SK-N-SH (cell line): Measurements from ENCODE around the gene NFIA. TPM values are rescaled to one million over a fixed set of nuclear protein-coding genes. Genes with fewer than 3 reads are reported as not detected.

ENCODE experiments used
- CTCF ChIA-PET: fragments of 300-600, 350-600 bp; formaldehyde crosslinking; extraction: SDS; loops from one replicate; lab custom pipeline; 2021; lab: Yijun Ruan, JAX
- POLR2A ChIA-PET: fragments of 350-600 bp; sonication (Branson Sonifier 250); formaldehyde crosslinking; extraction: SDS; loops from one replicate; lab custom pipeline; 2020; ENCODE audit warnings: antibody characterized with exemption, inconsistent platforms; lab: Yijun Ruan, JAX
- DNase-seq: peaks from one replicate; pipeline ENCODE4 v3.0.0; 2012
- H2AFZ ChIP-seq: fragments of 200-600 bp; sonication (generic); 2 replicates; pipeline ENCODE4 v1.8.1; 2016; ENCODE audit warnings: antibody characterized with exemption, mild to moderate bottlenecking, low read depth
- H3F3A ChIP-seq: fragments of 200-600 bp; sonication (generic); replicated peaks from 2 replicates; pipeline ENCODE3; 2016; ENCODE audit warnings: antibody characterized with exemption, mild to moderate bottlenecking; ENCODE audit not compliant: insufficient read depth
- H3K27ac ChIP-seq, 2 experiments: fragments of 200-500 bp in 1 of 2; fragments of 200-600 bp in 1 of 2; sonication (Bioruptor generic) in 1 of 2; sonication (generic), shearing (Covaris generic) in 1 of 2; 2 replicates each; pipeline versions ENCODE4 v1.5.1 to v1.6.1; 2014 to 2016; ENCODE audit warnings: low read depth in 2 of 2, inconsistent platforms in 1 of 2, low read length in 1 of 2, mild to moderate bottlenecking in 1 of 2, mixed read lengths in 1 of 2
- H3K27me3 ChIP-seq: fragments of 200-600 bp; sonication (generic), shearing (Covaris generic); 2 replicates; pipeline ENCODE4 v1.6.1; 2016; ENCODE audit warnings: mixed run types; ENCODE audit not compliant: insufficient read depth
- H3K36me3 ChIP-seq, 2 experiments: fragments of 200-500 bp in 1 of 2; fragments of 200-600 bp in 1 of 2; sonication (Bioruptor generic) in 1 of 2; sonication (generic) in 1 of 2; replicated peaks in 1 of 2; 2 replicates each; pipeline versions ENCODE3 to v1.5.1; 2014 to 2016; ENCODE audit warnings: low read length in 1 of 2, mild to moderate bottlenecking in 1 of 2; ENCODE audit not compliant: insufficient read depth in 2 of 2, control insufficient read depth in 1 of 2
- H3K4me1 ChIP-seq, 2 experiments: fragments of 200-500 bp in 1 of 2; fragments of 200-600 bp in 1 of 2; sonication (Bioruptor generic) in 1 of 2; sonication (generic), shearing (Covaris generic) in 1 of 2; 2 replicates each; pipeline versions ENCODE4 v1.5.1 to v1.6.1; 2014 to 2016; ENCODE audit warnings: low read depth in 1 of 2, low read length in 1 of 2, mixed run types in 1 of 2; ENCODE audit not compliant: insufficient read depth in 2 of 2, control insufficient read depth in 1 of 2
- H3K4me2 ChIP-seq: fragments of 200-600 bp; sonication (generic), shearing (Covaris generic); 2 replicates; pipeline ENCODE4 v1.6.1; 2017; ENCODE audit warnings: mixed run types
- H3K4me3 ChIP-seq, 2 experiments: fragments of 200-500 bp in 1 of 2; fragments of 200-600 bp in 1 of 2; sonication (Bioruptor generic) in 1 of 2; sonication (generic), shearing (Covaris generic) in 1 of 2; 2 replicates each; pipeline versions ENCODE4 v1.5.1 to v1.8.1; 2014 to 2016; ENCODE audit warnings: low read depth in 2 of 2, inconsistent platforms in 1 of 2, low read length in 1 of 2, mild to moderate bottlenecking in 1 of 2, mixed read lengths in 1 of 2, moderate library complexity in 1 of 2
- H3K79me2 ChIP-seq: fragments of 200-600 bp; sonication (generic); 2 replicates; pipeline ENCODE4 v1.8.1; 2017; ENCODE audit warnings: mild to moderate bottlenecking; ENCODE audit not compliant: insufficient read depth
- H3K9ac ChIP-seq: fragments of 200-600 bp; sonication (generic); 2 replicates; pipeline ENCODE4 v1.6.1; 2017; ENCODE audit warnings: mixed run types
- H3K9me2 ChIP-seq: fragments of 200-600 bp; sonication (generic); 2 replicates; pipeline ENCODE4 v1.6.1; 2017; ENCODE audit warnings: mixed run types
- H3K9me3 ChIP-seq: fragments of 200-600 bp; sonication (generic); 2 replicates; pipeline ENCODE4 v1.6.1; 2017; ENCODE audit warnings: mixed run types, mild to moderate bottlenecking, moderate library complexity
- H4K20me1 ChIP-seq: fragments of 200-600 bp; sonication (generic); 2 replicates; pipeline ENCODE4 v1.6.1; 2017; ENCODE audit warnings: mild to moderate bottlenecking, mixed run types; ENCODE audit not compliant: insufficient read depth
- CHD2 ChIP-seq: fragments of 150-350 bp; IDR thresholded peaks from 2 replicates; pipeline ENCODE4 v1.6.1; 2018; ENCODE audit warnings: low read length; ENCODE audit not compliant: partially characterized antibody
- EP300 ChIP-seq, 2 experiments: IDR thresholded peaks; 2 replicates each; pipeline versions ENCODE4 v1.4.0 to v1.6.1; 2012; ENCODE audit warnings: borderline replicate concordance in 1 of 2, low read depth in 1 of 2, low read length in 1 of 2
- EZH2phosphoT487 ChIP-seq: fragments of 200-600 bp; sonication (generic); IDR thresholded peaks from 2 replicates; pipeline ENCODE4 v1.6.1; 2017; ENCODE audit warnings: low read depth, mixed run types, mild to moderate bottlenecking, antibody characterized with exemption, moderate library complexity, borderline replicate concordance
- GABPA ChIP-seq: IDR thresholded peaks from 2 replicates; pipeline ENCODE4 v1.4.0; 2012; ENCODE audit warnings: low read depth, mild to moderate bottlenecking
- GATA2 ChIP-seq: sonication (generic); formaldehyde crosslinking; IDR thresholded peaks from 2 replicates; pipeline ENCODE4 v1.5.0; 2020; ENCODE audit warnings: mild to moderate bottlenecking, missing genetic modification reagents
- MAX ChIP-seq: IDR thresholded peaks from 2 replicates; pipeline ENCODE4 v1.4.0; 2012; ENCODE audit warnings: low read depth
- NFIC ChIP-seq: IDR thresholded peaks from 2 replicates; pipeline ENCODE4 v1.4.0; 2012; ENCODE audit warnings: borderline replicate concordance
- NRF1 ChIP-seq: IDR thresholded peaks from 2 replicates; pipeline ENCODE4 v1.6.1; 2012; ENCODE audit warnings: low read depth, mild to moderate bottlenecking, low read length
- RCOR1 ChIP-seq: fragments of 150-350 bp; IDR thresholded peaks from 2 replicates; pipeline ENCODE4 v1.6.1; 2017; ENCODE audit warnings: antibody characterized with exemption, low read length
- REST ChIP-seq: IDR thresholded peaks from 2 replicates; pipeline ENCODE4 v1.6.1; 2012; ENCODE audit warnings: mild to moderate bottlenecking, low read depth, low read length, moderate library complexity
- RFX5 ChIP-seq: IDR thresholded peaks from 2 replicates; pipeline ENCODE4 v1.6.1; 2012; ENCODE audit warnings: mild to moderate bottlenecking, improper control_type of control experiment, low read length
- RXRA ChIP-seq: IDR thresholded peaks from 2 replicates; pipeline ENCODE4 v1.4.0; 2012; ENCODE audit warnings: low read depth, mild to moderate bottlenecking, borderline replicate concordance
- TEAD4 ChIP-seq: IDR thresholded peaks from 2 replicates; pipeline ENCODE4 v1.4.0; 2012; ENCODE audit warnings: mild to moderate bottlenecking, borderline replicate concordance; ENCODE audit not compliant: insufficient read depth
- YY1 ChIP-seq: IDR thresholded peaks from 2 replicates; pipeline ENCODE4 v1.4.0; 2012; ENCODE audit warnings: low read depth, mild to moderate bottlenecking
- ZBTB33 ChIP-seq: IDR thresholded peaks from 2 replicates; pipeline ENCODE4 v1.4.0; 2012; ENCODE audit warnings: low read depth, borderline replicate concordance
- WGBS: methylation state at CpG from one replicate; pipeline ENCODE4 v1.1.6; 2017; ENCODE audit warnings: low lambda C conversion rate; 5-methylcytosine and 5-hydroxymethylcytosine counted together
- polyA plus RNA-seq, 3 experiments: library from polyadenylated mRNA; depleted of rRNA; stranded (reverse); fragments of >200 nt; gene quantifications; 2 replicates each; pipeline ENCODE4 v1.2.3, GENCODE V29; 2012

The NFIA gene
- polyA plus RNA-seq, 1 of the 3 experiments (the other 2 are of a cell fraction), result 3.3 TPM

- WGBS, result 92% methylated on average over 12 of the region's 13 CpGs
- H2AFZ ChIP-seq, result no peak overlapping the region
- no peak overlapping the region for H3K27ac ChIP-seq
- H3F3A ChIP-seq, result no peaks in the 10 kb centered on the region
- H3K4me2 ChIP-seq, result no peak overlapping the region
- H3K27me3 ChIP-seq, result no peaks in the 10 kb centered on the region
- no peaks in the 10 kb centered on the region for H3K9me2 ChIP-seq
- no peaks in the 10 kb centered on the region for H3K79me2 ChIP-seq
- no peak for DNase-seq
- peaks cover 4 to 13% of the 10 kb centered on the region in 2 experiments; a peak in 3 of 4 replicates for H3K4me1 ChIP-seq
- no peaks in the 10 kb centered on the region for H3K36me3 ChIP-seq
- ChIA-PET POLR2A (interaction anchor here (0.8 kb wide), 1 partner anchor 22 kb away, joined by 3 read pairs; no protein-coding TSS in a partner anchor), CTCF (interaction anchor here (1.2 to 5.6 kb wide), 2 partner anchors 24 to 283 kb away, joined by 5 to 43 read pairs; no protein-coding TSS in a partner anchor)
- no peak overlapping the region for H3K9ac ChIP-seq
- TF ChIP-seq NRF1 (no peak), RCOR1 (no peak), EZH2phosphoT487 (no peak), RFX5 (no peak), EP300 (IDR thresholded peaks at IDR 0.05; ENCODE audit: borderline replicate concordance in 1 of 2, low read depth in 1 of 2, low read length in 1 of 2) (no peak), NFIC (no peak), YY1 (no peak), MAX (no peak), REST (no peak), RXRA (no peak), GATA2 (CRISPR knock-in tag) (no peak), TEAD4 (no peak), CHD2 (no peak), ZBTB33 (no peak), GABPA (no peak)
- no peak overlapping the region for H3K4me3 ChIP-seq
- no peaks in the 10 kb centered on the region for H4K20me1 ChIP-seq
- H3K9me3 ChIP-seq, result no peaks in the 10 kb centered on the region
Observed at GRCh38 chr1:61054601-61054993, 27.8 kb upstream of the NFIA start.
